HL-60/S4 treated with phorbol 12-myristate 13-acetate at 8.2 ng/mL for 4 days and 3 days (cell line): ENCODE data around the gene PCDHGA12.
"Not testable (repeated sequence)": the region's sequence is repeated elsewhere in the genome, so short reads cannot be mapped to it uniquely, and the experiment has no call there.

Source experiments
- in situ Hi-C: fragments of 300-500 bp; cut with MboI; formaldehyde crosslinking; loops from 2 replicates; pipeline ENCODE4 v1.15.0; 2022; ENCODE audit warnings: low sequenced_read_pairs

PCDHGA12 gene

DNA sequence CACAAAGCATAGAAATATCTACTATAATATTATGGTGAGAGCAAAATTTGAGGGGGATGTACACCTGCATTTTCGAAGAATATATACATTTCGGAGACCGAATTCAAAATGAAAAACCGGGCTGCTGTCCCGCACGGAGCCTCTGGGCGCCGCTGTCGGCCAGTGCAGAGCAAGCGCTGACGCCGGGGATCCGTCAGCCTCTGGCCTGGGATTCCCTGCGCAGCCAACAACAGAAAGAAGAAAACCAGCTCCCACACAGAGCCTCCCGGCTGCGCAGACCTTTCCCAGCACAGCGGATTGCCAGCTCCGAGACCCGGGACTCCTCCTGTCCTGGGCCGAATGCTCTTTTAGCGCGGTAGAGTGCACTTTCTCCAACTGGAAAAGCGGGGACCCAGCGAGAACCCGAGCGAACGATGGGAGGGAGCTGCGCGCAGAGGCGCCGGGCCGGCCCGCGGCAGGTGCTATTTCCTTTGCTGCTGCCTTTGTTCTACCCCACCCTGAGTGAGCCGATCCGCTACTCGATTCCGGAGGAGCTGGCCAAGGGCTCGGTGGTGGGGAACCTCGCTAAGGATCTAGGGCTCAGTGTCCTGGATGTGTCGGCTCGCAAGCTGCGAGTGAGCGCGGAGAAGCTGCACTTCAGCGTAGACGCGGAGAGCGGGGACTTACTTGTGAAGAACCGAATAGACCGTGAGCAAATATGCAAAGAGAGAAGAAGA lies 22.4 kb upstream of the PCDHGA12 start, which contains the start of gene PCDHGB6:
Gene PCDHGB6 (plus strand): TSS at position 232 of the 716 bp plus-strand sequence. CDS start 182 bp downstream, at position 414.
- in situ Hi-C loops: not testable (repeated sequence)

- in situ Hi-C loops: loop anchor here (10.0 kb wide), 2 partner anchors 115 to 145 kb away; no protein-coding TSS in a partner anchor
Observed at GRCh38 chr5:141409598-141410306, 20.6 kb upstream of the PCDHGA12 start.

- in situ Hi-C loops: loop anchor here (10.0 kb wide), 2 partner anchors 113 to 143 kb away; no protein-coding TSS in a partner anchor
Observed at GRCh38 chr5:141411575-141411974, 18.7 kb upstream of the PCDHGA12 start.

- in situ Hi-C loops: loop anchor here (10.0 kb wide), 2 partner anchors 112 to 142 kb away; no protein-coding TSS in a partner anchor
Observed at GRCh38 chr5:141412854-141413539, 17.3 kb upstream of the PCDHGA12 start, which contains the start of gene PCDHGA10. Gene PCDHGA10 (plus strand): TSS chr5:141412987. CDS start chr5:141413176, 189 bp downstream.

GRCh38 chr5:141413540-141414069 lies 16.7 kb upstream of the PCDHGA12 start:
- in situ Hi-C loops: loop anchor here (10.0 kb wide), 2 partner anchors 111 to 141 kb away; no protein-coding TSS in a partner anchor

DNA sequence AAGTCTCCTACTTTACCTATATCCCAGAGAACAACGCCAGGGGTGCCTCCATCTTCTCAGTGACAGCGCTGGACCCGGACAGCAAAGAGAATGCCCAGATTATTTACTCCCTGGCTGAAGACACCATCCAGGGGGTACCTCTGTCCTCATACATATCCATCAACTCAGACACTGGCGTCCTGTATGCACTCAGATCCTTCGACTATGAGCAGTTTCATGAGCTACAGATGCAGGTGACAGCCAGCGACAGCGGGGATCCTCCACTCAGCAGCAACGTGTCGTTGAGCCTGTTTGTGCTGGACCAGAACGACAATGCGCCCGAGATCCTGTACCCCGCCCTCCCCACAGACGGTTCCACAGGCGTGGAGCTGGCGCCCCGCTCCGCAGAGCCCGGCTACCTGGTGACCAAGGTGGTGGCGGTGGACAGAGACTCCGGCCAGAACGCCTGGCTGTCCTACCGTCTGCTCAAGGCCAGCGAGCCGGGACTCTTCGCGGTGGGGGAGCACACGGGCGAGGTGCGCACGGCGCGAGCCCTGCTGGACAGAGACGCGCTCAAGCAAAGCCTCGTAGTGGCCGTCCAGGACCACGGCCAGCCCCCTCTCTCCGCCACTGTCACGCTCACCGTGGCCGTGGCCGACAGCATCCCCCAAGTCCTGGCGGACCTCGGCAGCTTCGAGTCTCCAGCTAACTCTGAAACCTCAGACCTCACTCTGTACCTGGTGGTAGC lies 15.6 kb upstream of the PCDHGA12 start:
- in situ Hi-C loops: loop anchor here (10.0 kb wide), 2 partner anchors 110 to 140 kb away; no protein-coding TSS in a partner anchor

DNA sequence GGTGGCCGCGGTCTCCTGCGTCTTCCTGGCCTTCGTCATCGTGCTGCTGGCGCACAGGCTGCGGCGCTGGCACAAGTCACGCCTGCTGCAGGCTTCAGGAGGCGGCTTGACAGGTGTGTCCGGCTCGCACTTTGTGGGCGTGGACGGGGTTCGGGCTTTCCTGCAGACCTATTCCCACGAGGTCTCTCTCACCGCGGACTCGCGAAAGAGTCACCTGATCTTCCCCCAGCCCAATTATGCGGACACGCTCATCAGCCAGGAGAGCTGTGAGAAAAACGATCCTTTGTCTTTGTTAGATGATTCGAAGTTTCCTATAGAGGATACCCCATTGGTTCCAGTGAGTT lies 15.1 kb upstream of the PCDHGA12 start:
- in situ Hi-C loops: loop anchor here (10.0 kb wide), 2 partner anchors 110 to 140 kb away; no protein-coding TSS in a partner anchor

- in situ Hi-C loops: loop anchor here (10.0 kb wide), 2 partner anchors 107 to 137 kb away; no protein-coding TSS in a partner anchor
Observed at GRCh38 chr5:141417494-141418172, 12.7 kb upstream of the PCDHGA12 start, which contains the start of gene PCDHGB7. Gene PCDHGB7 (plus strand): TSS chr5:141417677. CDS start chr5:141417860, 183 bp downstream.

DNA sequence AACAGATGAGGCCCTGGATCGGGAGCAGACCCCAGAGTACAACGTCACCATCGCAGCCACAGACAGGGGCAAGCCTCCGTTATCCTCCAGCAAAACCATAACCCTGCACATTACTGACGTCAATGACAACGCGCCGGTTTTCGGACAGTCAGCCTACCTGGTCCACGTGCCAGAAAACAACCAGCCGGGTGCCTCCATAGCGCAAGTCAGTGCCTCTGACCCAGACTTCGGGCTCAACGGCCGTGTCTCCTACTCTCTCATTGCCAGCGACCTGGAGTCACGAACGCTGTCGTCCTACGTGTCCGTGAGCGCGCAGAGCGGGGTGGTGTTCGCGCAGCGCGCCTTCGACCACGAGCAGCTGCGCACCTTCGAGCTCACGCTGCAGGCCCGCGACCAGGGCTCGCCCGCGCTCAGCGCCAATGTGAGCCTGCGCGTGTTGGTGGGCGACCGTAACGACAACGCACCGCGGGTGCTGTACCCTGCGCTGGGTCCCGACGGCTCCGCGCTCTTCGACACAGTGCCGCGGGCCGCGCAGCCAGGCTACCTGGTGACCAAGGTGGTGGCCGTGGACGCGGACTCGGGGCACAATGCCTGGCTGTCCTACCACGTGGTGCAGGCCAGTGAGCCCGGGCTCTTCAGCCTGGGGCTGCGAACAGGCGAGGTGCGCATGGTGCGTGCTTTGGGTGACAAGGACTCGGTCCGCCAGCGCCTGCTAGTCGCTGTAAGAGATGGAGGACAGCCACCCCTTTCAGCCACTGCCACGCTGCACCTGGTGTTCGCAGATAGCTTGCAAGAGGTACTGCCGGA lies 11.0 kb upstream of the PCDHGA12 start:
- in situ Hi-C loops: loop anchor here (10.0 kb wide), 2 partner anchors 106 to 136 kb away; no protein-coding TSS in a partner anchor

GRCh38 chr5:141420855-141421488 lies 9.3 kb upstream of the PCDHGA12 start, which contains the start of gene PCDHGA11:
Gene PCDHGA11 (plus strand): TSS chr5:141421051. CDS start chr5:141421228, 177 bp downstream.
- in situ Hi-C loops: no loop called here

GRCh38 chr5:141421489-141421855 lies 8.8 kb upstream of the PCDHGA12 start:
- in situ Hi-C loops: no loop called here

- in situ Hi-C loops: no loop called here
Observed at GRCh38 chr5:141422742-141423291, 7.5 kb upstream of the PCDHGA12 start.

- in situ Hi-C loops: no loop called here
Observed at GRCh38 chr5:141427783-141428426, 2.4 kb upstream of the PCDHGA12 start.

DNA sequence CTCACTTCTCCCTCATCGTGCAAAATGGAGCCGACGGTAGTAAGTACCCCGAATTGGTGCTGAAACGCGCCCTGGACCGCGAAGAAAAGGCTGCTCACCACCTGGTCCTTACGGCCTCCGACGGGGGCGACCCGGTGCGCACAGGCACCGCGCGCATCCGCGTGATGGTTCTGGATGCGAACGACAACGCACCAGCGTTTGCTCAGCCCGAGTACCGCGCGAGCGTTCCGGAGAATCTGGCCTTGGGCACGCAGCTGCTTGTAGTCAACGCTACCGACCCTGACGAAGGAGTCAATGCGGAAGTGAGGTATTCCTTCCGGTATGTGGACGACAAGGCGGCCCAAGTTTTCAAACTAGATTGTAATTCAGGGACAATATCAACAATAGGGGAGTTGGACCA lies 979 bp downstream of the PCDHGA12 start:
- in situ Hi-C loops: no loop called here

DNA sequence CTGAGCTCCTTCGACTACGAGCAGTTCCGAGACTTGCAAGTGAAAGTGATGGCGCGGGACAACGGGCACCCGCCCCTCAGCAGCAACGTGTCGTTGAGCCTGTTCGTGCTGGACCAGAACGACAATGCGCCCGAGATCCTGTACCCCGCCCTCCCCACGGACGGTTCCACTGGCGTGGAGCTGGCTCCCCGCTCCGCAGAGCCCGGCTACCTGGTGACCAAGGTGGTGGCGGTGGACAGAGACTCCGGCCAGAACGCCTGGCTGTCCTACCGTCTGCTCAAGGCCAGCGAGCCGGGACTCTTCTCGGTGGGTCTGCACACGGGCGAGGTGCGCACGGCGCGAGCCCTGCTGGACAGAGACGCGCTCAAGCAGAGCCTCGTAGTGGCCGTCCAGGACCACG lies 2.0 kb downstream of the PCDHGA12 start:
- in situ Hi-C loops: not testable (repeated sequence)

GRCh38 chr5:141432726-141433125 lies 2.4 kb downstream of the PCDHGA12 start:
- in situ Hi-C loops: not testable (repeated sequence)

- in situ Hi-C loops: no loop called here
Observed at GRCh38 chr5:141434006-141434405, 3.7 kb downstream of the PCDHGA12 start.
